A549 (cell line): ENCODE data around the gene USP32.

Experiments
- BCL3 ChIP-seq: fragments of >200 bp; sonication (Bioruptor Twin); formaldehyde crosslinking; IDR thresholded peaks from 3 replicates; pipeline ENCODE4 v1.6.1; 2016
- CHD2 ChIP-seq: fragments of 150-350 bp; IDR thresholded peaks from 2 replicates; pipeline ENCODE4 v1.6.1; 2014; ENCODE audit warnings: low read length; ENCODE audit not compliant: partially characterized antibody
- CHD4 ChIP-seq: fragments of 200-600 bp; sonication (generic); IDR thresholded peaks from 2 replicates; pipeline ENCODE4 v1.6.1; 2016; ENCODE audit warnings: antibody characterized with exemption, mild to moderate bottlenecking, borderline replicate concordance
- CTCF ChIP-seq: fragments of >200 bp; sonication (Bioruptor Twin); formaldehyde crosslinking; IDR thresholded peaks from 3 replicates; pipeline ENCODE4 v1.5.1; 2016
- EP300 ChIP-seq, 2 experiments: fragments of >200 bp; sonication (Bioruptor Twin); formaldehyde crosslinking; IDR thresholded peaks; 2 replicates in 1 of 2; 3 replicates in 1 of 2; pipeline ENCODE4 v1.6.1; 2016 to 2017
- MAX ChIP-seq: IDR thresholded peaks from 2 replicates; pipeline ENCODE4 v1.6.1; 2012
- POLR2A ChIP-seq: IDR thresholded peaks from 2 replicates; pipeline ENCODE4 v1.6.1; 2012; ENCODE audit warnings: mild to moderate bottlenecking, low read length
- RARB ChIP-seq: fragments of 250-450 bp; sonication (Bioruptor Pico); IDR thresholded peaks from 2 replicates; pipeline ENCODE4 v1.8.0; 2021; ENCODE audit warnings: mild to moderate bottlenecking, moderate library complexity

- TF ChIP-seq CHD2, result no peak
- TF ChIP-seq POLR2A, result no peak
- no peak for TF ChIP-seq BCL3
- no peak for TF ChIP-seq EP300 (IDR thresholded peaks at IDR 0.05)
- no peak for TF ChIP-seq MAX
- no peak for TF ChIP-seq CHD4
- no peak for TF ChIP-seq CTCF
- no peak for TF ChIP-seq RARB (CRISPR knock-in tag)
These were observed 261.5 kb downstream of the USP32 start for GRCh38 chr17:60130466-60130865.
